KMS-11 (cell line): ENCODE results near the gene NDST3.
"Not testable (repeated sequence)": the region's sequence is repeated elsewhere in the genome, so short reads cannot be mapped to it uniquely, and the experiment has no call there.

Source experiments
- H2AFZ ChIP-seq: fragments of 200-600 bp; sonication (generic); 2 replicates; pipeline ENCODE4 v1.6.1; 2016; ENCODE audit warnings: antibody characterized with exemption, mixed run types, low read depth
- H3K27ac ChIP-seq: fragments of 200-600 bp; sonication (generic); 2 replicates; pipeline ENCODE4 v1.6.1; 2016; ENCODE audit warnings: mild to moderate bottlenecking, mixed run types
- H3K27me3 ChIP-seq: fragments of 200-600 bp; sonication (generic); 2 replicates; pipeline ENCODE4 v1.6.1; 2017; ENCODE audit warnings: mild to moderate bottlenecking, low read depth, mixed run types, moderate library complexity; ENCODE audit not compliant: insufficient read depth
- H3K36me3 ChIP-seq: fragments of 200-600 bp; sonication (generic); 2 replicates; pipeline ENCODE4 v1.6.1; 2017; ENCODE audit warnings: mild to moderate bottlenecking, mixed run types; ENCODE audit not compliant: insufficient read depth
- H3K4me1 ChIP-seq: fragments of 200-600 bp; sonication (generic); 2 replicates; pipeline ENCODE4 v1.6.1; 2016; ENCODE audit warnings: mild to moderate bottlenecking, low read depth, mixed run types; ENCODE audit not compliant: poor library complexity, severe bottlenecking
- H3K4me2 ChIP-seq: fragments of 200-600 bp; sonication (generic); 2 replicates; pipeline ENCODE4 v1.7.0; 2016; ENCODE audit warnings: mild to moderate bottlenecking, mixed run types
- H3K4me3 ChIP-seq: fragments of 200-600 bp; sonication (generic); IDR thresholded peaks from 2 replicates; pipeline ENCODE4 v1.6.1; 2017; ENCODE audit warnings: low read depth, low read length, mixed read lengths; ENCODE audit not compliant: insufficient read depth
- H3K79me2 ChIP-seq: fragments of 200-600 bp; sonication (generic); 2 replicates; pipeline ENCODE4 v1.6.1; 2016; ENCODE audit warnings: low read depth, mixed run types; ENCODE audit not compliant: insufficient read depth
- H3K9ac ChIP-seq: fragments of 200-600 bp; sonication (generic); 2 replicates; pipeline ENCODE4 v1.6.1; 2016; ENCODE audit warnings: mild to moderate bottlenecking, mixed run types
- H4K20me1 ChIP-seq: fragments of 200-600 bp; sonication (generic); 2 replicates; pipeline ENCODE4 v1.6.1; 2016; ENCODE audit warnings: mild to moderate bottlenecking, mixed run types; ENCODE audit not compliant: insufficient read depth
- CTCF ChIP-seq: fragments of 200-600 bp; sonication (generic); conservative IDR thresholded peaks from 2 replicates; pipeline ENCODE4 v1.6.1; 2017; ENCODE audit warnings: low read depth, mild to moderate bottlenecking, antibody characterized with exemption, low read length, moderate library complexity, mixed read lengths

The NDST3 gene

DNA sequence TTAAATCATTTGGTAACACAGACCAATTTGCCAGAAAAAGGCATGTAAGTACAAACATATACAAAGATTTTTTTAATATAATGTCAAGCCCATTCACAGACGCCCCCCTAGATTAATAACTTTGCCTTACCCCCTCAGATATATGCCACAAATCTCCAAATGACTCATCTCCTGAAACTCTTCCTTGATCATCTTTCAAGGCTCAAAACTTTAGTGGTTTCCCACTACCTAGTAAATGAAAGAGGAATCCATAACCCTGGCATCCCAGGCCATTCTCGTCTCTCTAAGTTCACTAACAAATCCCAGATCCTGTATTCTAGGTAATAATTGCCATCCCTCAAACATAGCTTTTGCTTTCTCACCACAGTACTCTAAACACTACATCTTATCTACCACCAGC is 256.7 kb downstream of the NDST3 start:
- H2AFZ ChIP-seq: no peak overlapping the region
- no peaks in the 10 kb centered on the region for H3K36me3 ChIP-seq

DNA sequence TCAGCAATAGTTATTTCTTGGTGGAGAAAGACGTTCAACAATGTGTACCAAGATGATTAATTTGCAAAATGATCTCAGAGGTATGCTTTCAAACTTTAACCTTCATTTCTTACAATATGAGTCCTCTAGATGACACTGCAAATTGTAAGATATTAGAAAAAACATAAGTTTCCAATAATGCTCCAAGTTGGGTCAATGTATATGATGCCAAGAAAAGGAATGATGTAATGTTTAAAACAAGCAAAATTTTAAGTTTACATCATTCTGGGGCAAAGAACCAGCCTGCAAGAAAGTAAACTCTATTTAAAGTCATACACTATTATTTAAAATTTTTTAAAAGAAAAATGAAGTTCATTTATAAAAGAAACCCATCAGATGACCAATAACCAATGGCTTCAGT is 262.4 kb downstream of the NDST3 start:
- Histone ChIP-seq H2AFZ (no peak overlapping the region), H3K4me3 (no peak overlapping the region), H3K27ac (no peak overlapping the region), H3K79me2 (no peaks in the 10 kb centered on the region), H3K27me3 (no peaks in the 10 kb centered on the region), H3K4me1 (no peaks in the 10 kb centered on the region), H3K9ac (no peak overlapping the region), H4K20me1 (no peaks in the 10 kb centered on the region), H3K36me3 (no peaks in the 10 kb centered on the region), H3K4me2 (no peak overlapping the region)
- no peak for TF ChIP-seq CTCF

More for the DNA sequence above, 256.7 kb downstream of the NDST3 start:
- no peak overlapping the region for H3K27ac ChIP-seq
- no peak for TF ChIP-seq CTCF
- H3K27me3 ChIP-seq: no peaks in the 10 kb centered on the region
- no peak overlapping the region for H3K9ac ChIP-seq
- H3K4me1 ChIP-seq: no peaks in the 10 kb centered on the region
- H3K4me3 ChIP-seq: no peak overlapping the region
- no peaks in the 10 kb centered on the region for H3K79me2 ChIP-seq
- no peaks in the 10 kb centered on the region for H4K20me1 ChIP-seq
- no peak overlapping the region for H3K4me2 ChIP-seq

- H3K27me3 ChIP-seq, H3K9ac ChIP-seq, H3K4me1 ChIP-seq, H3K36me3 ChIP-seq, H4K20me1 ChIP-seq, H3K79me2 ChIP-seq, H3K27ac ChIP-seq, H3K4me3 ChIP-seq, H2AFZ ChIP-seq, H3K4me2 ChIP-seq: not testable (repeated sequence)
Observed at GRCh38 chr4:118299619-118300018, 265.3 kb downstream of the NDST3 start.

DNA sequence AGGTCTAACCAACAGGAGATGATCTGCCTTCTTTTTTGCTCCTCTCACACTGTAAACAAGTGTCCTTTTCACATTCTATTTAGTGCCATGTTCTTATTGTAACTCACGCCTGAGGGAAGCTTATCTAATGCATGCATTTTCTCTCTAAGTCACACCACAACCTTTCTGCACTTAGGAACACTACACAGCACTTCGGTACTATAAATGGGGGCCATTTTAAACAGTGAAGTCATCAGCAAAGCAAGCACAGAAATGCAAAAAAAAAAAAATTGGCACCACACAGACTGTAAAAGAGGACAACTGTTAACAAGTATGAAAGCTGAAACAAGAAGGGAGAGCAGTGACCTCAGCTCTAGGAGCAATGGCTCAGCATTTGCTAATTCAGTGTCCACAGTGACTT is 273.4 kb downstream of the NDST3 start:
- H3K9ac ChIP-seq: no peak overlapping the region
- no peaks in the 10 kb centered on the region for H3K36me3 ChIP-seq
- H3K4me3 ChIP-seq: no peak overlapping the region
- no peaks in the 10 kb centered on the region for H4K20me1 ChIP-seq
- no peak overlapping the region for H3K4me2 ChIP-seq
- H3K79me2 ChIP-seq: no peaks in the 10 kb centered on the region
- TF ChIP-seq CTCF: no peak
- H3K27me3 ChIP-seq: no peaks in the 10 kb centered on the region
- no peak overlapping the region for H3K27ac ChIP-seq
- no peaks in the 10 kb centered on the region for H3K4me1 ChIP-seq
- no peak overlapping the region for H2AFZ ChIP-seq
